Skeletal muscle tissue (tissue), 4 donors: ENCODE measurements around the gene TNNT1. TPM values are rescaled to one million over a fixed set of nuclear protein-coding genes. Genes with fewer than 3 reads are reported as not detected.

Experiments used
- H3K27ac ChIP-seq: one replicate; pipeline ENCODE4 v1.7.0; 2013; ENCODE audit warnings: mild to moderate bottlenecking, low read depth, low read length, inconsistent platforms
- H3K27me3 ChIP-seq, 3 donors: one replicate each; pipeline ENCODE4 v1.7.0; 2013; ENCODE audit warnings: low read length in 3 of 3; ENCODE audit not compliant: control insufficient read depth in 3 of 3, insufficient read depth in 3 of 3
- H3K36me3 ChIP-seq, 3 donors: one replicate each; pipeline ENCODE4 v1.7.0; 2013; ENCODE audit warnings: low read length in 3 of 3; ENCODE audit not compliant: control insufficient read depth in 3 of 3, insufficient read depth in 3 of 3
- H3K4me1 ChIP-seq, 3 donors: one replicate each; pipeline ENCODE4 v1.7.0; 2013; ENCODE audit warnings: low read length in 3 of 3, mild to moderate bottlenecking in 3 of 3; ENCODE audit not compliant: control insufficient read depth in 3 of 3, insufficient read depth in 3 of 3
- H3K4me3 ChIP-seq, 3 donors: one replicate each; pipeline ENCODE4 v1.7.0; 2013; ENCODE audit warnings: low read length in 3 of 3
- H3K9ac ChIP-seq, 3 donors: one replicate each; pipeline ENCODE4 v1.7.0; 2013; ENCODE audit warnings: low read length in 3 of 3, mild to moderate bottlenecking in 3 of 3, moderate library complexity in 2 of 3, low read depth in 1 of 3
- H3K9me3 ChIP-seq, 3 donors: one replicate each; pipeline ENCODE4 v1.7.0; 2013; ENCODE audit warnings: low read length in 3 of 3; ENCODE audit not compliant: control insufficient read depth in 3 of 3
- total RNA-seq: library from RNA; depleted of rRNA; stranded (reverse); fragments of >200 nt; gene quantifications from one replicate; pipeline ENCODE4 v1.2.3, GENCODE V29; 2014
- donor health status: Osteomylitis.

TNNT1 gene
- total RNA-seq, 1 donor from 2014 or later = 540 TPM

DNA sequence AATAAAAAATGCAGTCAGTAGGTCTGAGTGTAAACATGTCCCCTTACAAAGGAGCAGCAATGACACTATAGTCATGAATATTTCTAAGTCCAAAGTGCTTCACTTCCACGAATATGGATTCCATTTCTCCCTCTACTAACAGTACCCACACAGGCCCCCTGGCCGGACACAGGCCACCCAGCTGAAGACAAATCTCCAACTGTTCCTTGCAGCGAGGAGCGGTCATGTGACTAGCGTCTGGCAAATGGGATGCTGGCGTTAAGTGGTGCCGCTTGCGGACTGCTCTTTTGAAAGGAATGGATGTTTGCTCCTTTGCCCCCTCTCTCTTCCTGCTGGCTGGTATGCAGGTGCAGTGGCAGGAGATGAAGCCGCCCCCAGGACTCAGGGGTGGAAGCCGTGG lies 47.7 kb downstream of the TNNT1 start:
- H3K9me3 ChIP-seq = no peaks in the 10 kb centered on the region
- H3K27me3 ChIP-seq = peaks cover 0 to 4% (median 0%) of the 10 kb centered on the region in 3 donors
- no peak overlapping the region for H3K4me3 ChIP-seq
- no peak overlapping the region for H3K27ac ChIP-seq
- peaks cover 6 to 16% (median 15%) of the 10 kb centered on the region in 3 donors for H3K4me1 ChIP-seq
- H3K36me3 ChIP-seq = peaks cover 29 to 37% (median 35%) of the 10 kb centered on the region in 3 donors
- no peak overlapping the region for H3K9ac ChIP-seq

DNA sequence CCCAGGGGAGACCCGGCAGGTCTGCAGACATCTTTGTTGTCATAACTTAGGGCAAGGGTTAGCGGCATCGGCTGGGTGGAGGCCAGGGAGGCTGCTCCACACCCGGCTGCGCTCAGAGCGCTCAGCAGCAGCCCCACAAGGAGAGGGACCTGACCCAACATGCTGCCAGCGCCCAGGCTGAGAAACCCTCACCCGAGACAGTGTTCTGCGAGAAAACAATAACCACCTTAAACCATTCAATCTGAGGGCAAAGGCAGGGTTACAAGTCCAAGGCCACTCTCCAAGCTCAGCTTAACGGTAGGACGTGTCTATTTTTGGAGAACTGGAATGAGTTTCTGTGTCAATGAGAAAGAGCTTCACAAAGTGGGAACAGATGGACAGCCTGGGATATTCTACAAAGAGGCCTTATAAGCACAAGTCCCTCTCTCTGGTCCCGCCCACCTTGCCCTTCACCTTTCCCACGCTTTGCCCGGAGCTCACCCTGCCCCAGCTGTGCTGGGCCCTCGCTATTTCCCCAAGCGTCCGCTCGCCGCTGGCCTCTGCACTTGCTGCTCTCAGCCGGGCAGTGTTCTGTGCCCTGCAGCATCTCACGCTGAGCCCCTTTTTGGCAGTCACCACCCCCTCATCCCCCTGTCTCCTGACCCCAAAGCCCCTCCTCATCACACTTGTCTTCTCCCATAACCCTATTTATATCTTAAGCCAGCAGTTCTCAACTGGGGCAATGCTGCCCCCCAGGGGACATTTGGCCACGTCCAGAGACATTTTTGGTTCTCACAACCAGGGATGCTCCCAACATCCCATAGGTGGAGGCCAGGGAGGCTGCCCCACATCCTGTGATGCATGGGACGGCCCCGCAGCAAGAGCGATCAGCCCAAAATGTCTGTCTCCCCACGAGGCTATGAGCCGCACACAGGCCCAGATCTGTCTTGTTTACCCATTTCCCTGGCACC lies 49.2 kb downstream of the TNNT1 start:
- Histone ChIP-seq H3K9me3 (no peaks in the 10 kb centered on the region), H3K27me3 (peaks cover 0 to 4% (median 0%) of the 10 kb centered on the region in 3 donors), H3K9ac (peak overlapping the region in 2 of 3 donors; percentile 8 to 20), H3K4me3 (peak overlapping the region in 1 of 3 donors; percentile 22), H3K4me1 (peaks cover 6 to 20% (median 15%) of the 10 kb centered on the region in 3 donors), H3K27ac (peak overlapping the region; percentile 48), H3K36me3 (peaks cover 33 to 42% (median 36%) of the 10 kb centered on the region in 3 donors)

DNA sequence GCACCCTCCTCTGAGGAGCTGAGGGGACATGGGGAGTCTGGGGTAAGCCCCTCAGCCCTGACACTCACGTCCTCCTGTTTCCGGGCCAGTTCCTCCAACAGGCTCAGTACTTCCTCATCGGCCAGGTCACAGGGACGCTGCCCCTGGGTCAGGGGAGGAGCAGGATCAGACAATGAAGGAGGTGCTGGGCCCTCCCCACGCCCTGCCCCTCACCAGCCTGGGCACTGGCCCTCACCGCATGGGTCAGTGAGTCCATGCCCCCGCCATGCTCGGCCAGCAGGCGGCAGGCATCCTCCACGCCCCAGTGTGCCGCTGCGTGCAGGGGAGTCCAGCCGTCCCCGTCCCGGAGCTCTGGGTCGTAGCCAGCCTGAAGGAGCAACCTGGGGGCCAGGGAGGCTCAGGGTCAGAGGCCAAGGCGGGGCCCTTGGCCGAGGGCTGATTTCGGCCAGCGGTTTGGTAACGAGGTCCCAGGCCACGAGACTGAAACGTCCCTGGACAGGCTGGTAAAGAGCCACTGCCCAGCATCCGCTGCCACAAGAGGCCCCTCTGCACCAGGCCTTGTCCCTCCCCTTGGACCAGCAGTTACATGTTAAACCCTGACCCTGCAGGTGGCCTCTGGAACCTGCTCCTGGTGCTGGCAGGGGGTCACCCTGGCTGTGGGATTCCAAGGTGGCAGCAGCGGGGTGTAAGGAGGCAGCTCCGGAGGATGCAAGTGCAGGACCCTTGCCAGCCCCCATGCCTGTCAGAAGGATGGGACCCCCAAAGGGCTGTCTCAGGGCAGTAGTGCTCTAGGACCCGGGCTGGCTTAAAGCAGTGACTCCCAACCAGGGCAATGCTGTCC lies 50.1 kb downstream of the TNNT1 start:
- Histone ChIP-seq H3K4me3 (no peak overlapping the region), H3K4me1 (peaks cover 6 to 20% (median 15%) of the 10 kb centered on the region in 3 donors), H3K9ac (peak overlapping the region in 1 of 3 donors; percentile 16), H3K9me3 (no peaks in the 10 kb centered on the region), H3K27ac (peak overlapping the region; percentile 48), H3K27me3 (peaks cover 0 to 4% (median 0%) of the 10 kb centered on the region in 3 donors), H3K36me3 (peaks cover 39 to 49% (median 41%) of the 10 kb centered on the region in 3 donors)

DNA sequence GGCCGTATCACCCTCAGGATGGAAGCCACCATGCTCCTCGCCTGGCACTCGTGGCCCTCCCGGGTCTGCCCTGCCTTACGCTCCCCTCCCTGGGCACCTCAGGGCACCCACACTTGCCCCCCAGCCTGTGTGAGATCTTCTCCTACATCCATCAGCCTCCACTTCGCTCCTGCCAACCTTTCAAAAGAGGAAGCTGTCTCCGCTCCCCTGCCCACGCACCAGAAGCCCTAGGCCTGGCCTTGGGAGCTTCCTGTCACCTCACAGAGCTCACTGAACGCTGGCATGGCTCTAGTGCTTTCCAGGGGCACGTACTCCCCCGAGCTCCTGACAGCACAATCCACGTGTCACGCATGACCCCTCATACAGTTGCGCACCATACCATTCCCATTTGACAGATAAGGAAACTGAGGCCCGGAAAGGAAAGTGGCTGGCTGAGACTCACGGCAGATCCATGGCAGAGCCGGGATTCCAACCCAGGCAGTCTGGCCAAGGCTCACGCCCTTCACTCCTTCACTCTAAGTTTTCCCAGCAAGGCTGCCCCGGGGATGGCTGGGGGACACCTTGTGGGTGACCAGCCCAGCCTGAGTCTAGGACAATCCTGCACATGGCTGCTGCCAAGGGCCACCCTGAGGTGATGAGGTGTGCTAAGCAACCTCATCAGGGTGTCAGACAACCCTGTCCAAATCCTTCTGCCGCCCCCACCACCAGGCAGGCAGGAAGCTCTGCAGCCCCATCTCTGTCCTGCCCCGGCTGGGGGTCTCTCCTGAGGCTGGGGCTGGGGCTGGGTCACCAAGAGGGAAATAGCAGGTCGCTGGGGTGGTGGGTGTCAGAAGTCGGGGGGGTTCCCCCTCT lies 50.9 kb downstream of the TNNT1 start:
- Histone ChIP-seq H3K36me3 (peaks cover 36 to 45% (median 37%) of the 10 kb centered on the region in 3 donors), H3K4me3 (no peak overlapping the region), H3K27me3 (peaks cover 0 to 4% (median 0%) of the 10 kb centered on the region in 3 donors), H3K27ac (no peak overlapping the region), H3K9ac (no peak overlapping the region), H3K4me1 (peaks cover 6 to 20% (median 15%) of the 10 kb centered on the region in 3 donors), H3K9me3 (no peaks in the 10 kb centered on the region)

DNA sequence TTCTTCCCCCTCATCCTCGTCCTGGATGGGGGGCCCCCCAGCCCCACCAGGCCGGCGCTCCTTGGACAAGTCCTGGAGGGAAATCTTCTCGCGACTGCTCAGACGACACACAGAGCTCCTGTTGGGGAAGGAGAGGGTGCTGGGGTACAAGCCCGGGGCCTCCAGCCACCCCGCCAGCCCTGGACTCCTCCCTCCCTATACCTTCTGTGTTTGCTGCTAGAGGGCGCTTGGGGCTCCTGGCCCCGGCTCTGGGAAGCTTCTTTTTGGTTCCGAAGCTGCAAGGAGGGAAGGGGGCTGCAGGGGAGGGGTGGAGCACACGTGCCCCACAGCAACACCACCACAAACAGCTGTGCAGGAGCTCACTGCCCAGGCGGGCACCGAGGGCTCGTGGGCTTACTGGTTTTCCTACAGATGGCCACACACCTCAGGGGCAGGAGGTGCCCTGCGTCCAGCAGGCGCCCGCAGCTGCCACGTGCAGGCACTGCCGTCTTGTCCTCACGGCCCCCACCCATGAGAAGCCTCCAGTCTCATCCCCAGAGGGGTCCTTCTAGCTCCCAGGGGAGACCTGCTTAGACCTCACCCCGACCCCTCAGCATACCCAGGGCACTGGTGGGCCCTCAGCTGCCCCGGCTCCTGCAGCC lies 52.8 kb downstream of the TNNT1 start:
- no peaks in the 10 kb centered on the region for H3K9me3 ChIP-seq
- H3K27ac ChIP-seq = no peak overlapping the region
- H3K4me3 ChIP-seq = no peak overlapping the region
- peaks cover 0 to 4% (median 0%) of the 10 kb centered on the region in 3 donors for H3K27me3 ChIP-seq
- no peak overlapping the region for H3K9ac ChIP-seq
- peaks cover 6 to 18% (median 15%) of the 10 kb centered on the region in 3 donors for H3K4me1 ChIP-seq
- H3K36me3 ChIP-seq = peaks cover 22 to 38% (median 27%) of the 10 kb centered on the region in 3 donors

DNA sequence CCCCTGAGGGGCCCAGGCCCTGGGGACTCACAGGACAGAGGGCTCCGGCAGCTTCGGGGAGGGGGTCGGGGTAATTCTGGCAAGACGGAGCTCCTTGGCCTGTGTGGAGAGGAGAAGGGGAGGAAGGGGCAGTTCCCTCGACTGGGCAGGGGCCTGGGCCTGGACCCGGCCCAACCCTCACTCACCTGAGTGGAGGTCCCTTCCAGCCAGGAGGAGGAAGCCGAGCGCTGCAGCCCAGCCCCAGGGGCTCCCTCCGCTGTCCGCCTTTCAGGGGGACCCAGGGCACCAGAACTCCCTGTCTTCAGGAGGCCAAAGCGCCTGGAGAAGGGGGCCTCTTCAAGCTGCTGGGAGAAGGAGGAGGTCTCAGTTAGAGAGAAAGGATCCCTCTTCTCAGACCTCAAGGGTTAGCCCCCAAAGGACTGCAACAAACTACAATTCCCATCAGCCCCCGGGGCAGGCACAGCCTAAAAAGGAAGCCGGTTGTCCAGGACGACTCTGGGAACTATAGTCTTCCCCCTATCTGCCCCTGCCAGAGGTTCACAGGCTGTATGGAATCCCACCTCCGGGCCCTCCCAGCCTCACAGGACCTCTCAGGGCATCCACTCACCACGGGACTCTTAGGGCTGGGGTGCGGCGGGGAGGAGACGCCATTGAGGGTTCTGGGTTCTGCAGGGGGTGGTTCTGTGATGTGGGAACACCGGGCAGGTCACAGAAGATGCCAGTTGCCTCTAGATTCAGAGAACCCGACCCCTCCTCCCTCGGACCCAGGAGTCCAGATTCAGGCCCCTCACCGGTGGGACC lies 53.5 kb downstream of the TNNT1 start:
- no peaks in the 10 kb centered on the region for H3K9me3 ChIP-seq
- H3K36me3 ChIP-seq = peaks cover 22 to 44% (median 32%) of the 10 kb centered on the region in 3 donors
- no peak overlapping the region for H3K9ac ChIP-seq
- no peak overlapping the region for H3K27ac ChIP-seq
- peaks cover 6 to 18% (median 15%) of the 10 kb centered on the region in 3 donors for H3K4me1 ChIP-seq
- H3K4me3 ChIP-seq = no peak overlapping the region
- H3K27me3 ChIP-seq = peaks cover 0 to 4% (median 0%) of the 10 kb centered on the region in 3 donors

- peaks cover 22 to 44% (median 32%) of the 10 kb centered on the region in 3 donors for H3K36me3 ChIP-seq
- peaks cover 5 to 12% (median 11%) of the 10 kb centered on the region in 3 donors for H3K4me1 ChIP-seq
- no peak overlapping the region for H3K4me3 ChIP-seq
- H3K27ac ChIP-seq = no peak overlapping the region
- H3K9me3 ChIP-seq = no peaks in the 10 kb centered on the region
- peaks cover 0 to 4% (median 0%) of the 10 kb centered on the region in 3 donors for H3K27me3 ChIP-seq
- peak overlapping the region in 1 of 3 donors; percentile 16 for H3K9ac ChIP-seq
Observed at GRCh38 chr19:55094456-55095259, 54.3 kb downstream of the TNNT1 start.
